ENCODE measurements around the gene TMEM41A.

DNA sequence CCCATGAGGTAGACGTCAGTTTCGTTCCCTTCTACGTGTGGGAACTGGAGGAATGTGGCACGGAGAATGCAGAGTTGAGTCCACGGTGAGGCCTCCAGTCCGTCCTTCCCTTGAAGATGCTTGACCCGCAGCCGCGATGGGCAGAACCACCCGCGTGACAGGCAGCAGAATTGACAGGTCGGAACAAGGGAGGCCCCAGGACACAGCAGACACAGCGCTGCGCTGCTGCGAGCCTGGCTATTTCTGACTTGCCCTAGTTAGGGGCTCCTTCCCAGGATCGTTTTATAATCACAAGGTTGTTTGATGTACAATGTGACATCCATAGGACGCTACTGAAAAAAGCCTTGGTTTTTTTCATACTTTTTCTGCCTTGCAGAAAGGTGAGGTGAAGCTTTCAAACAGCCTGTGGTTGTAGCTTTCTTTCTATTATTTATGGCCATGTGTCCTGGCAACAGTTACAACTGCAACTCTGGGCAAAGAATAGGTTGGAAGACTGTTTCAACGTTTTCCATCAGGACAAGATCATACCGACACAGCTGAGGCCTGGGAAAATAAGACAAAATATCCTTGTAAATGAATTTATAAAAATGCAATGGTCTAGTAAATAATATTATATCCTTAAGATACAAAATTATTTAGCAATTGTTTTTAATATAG, 9.6 kb upstream of the TMEM41A start:
- TF ChIP-seq, protein P1, sequence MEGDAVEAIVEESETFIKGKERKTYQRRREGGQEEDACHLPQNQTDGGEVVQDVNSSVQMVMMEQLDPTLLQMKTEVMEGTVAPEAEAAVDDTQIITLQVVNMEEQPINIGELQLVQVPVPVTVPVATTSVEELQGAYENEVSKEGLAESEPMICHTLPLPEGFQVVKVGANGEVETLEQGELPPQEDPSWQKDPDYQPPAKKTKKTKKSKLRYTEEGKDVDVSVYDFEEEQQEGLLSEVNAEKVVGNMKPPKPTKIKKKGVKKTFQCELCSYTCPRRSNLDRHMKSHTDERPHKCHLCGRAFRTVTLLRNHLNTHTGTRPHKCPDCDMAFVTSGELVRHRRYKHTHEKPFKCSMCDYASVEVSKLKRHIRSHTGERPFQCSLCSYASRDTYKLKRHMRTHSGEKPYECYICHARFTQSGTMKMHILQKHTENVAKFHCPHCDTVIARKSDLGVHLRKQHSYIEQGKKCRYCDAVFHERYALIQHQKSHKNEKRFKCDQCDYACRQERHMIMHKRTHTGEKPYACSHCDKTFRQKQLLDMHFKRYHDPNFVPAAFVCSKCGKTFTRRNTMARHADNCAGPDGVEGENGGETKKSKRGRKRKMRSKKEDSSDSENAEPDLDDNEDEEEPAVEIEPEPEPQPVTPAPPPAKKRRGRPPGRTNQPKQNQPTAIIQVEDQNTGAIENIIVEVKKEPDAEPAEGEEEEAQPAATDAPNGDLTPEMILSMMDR (IDR thresholded peaks at IDR 0.05) = no peak
- TF ChIP-seq EP300 (IDR thresholded peaks at IDR 0.05) (no peak), POLR2A (IDR thresholded peaks at IDR 0.05) (no peak)

All from sigmoid colon (tissue), 4 donors.